GM12878 (cell line): ENCODE results near the gene UNC45A. TPM values are rescaled to one million over a fixed set of nuclear protein-coding genes. Genes with fewer than 3 reads are reported as not detected.

ENCODE experiments used
- CBX5 ChIP-seq: sonication (generic); IDR thresholded peaks from 2 replicates; pipeline ENCODE4 v1.6.1; 2016; ENCODE audit warnings: low read depth, moderate library complexity, mild to moderate bottlenecking, inconsistent platforms
- ESRRA ChIP-seq: IDR thresholded peaks from 2 replicates; pipeline ENCODE4 v1.6.1; 2012; ENCODE audit warnings: mild to moderate bottlenecking, low read length, improper control_type of control experiment
- ETV6 ChIP-seq, 2 experiments: fragments of 450-650 bp in 1 of 2; IDR thresholded peaks in 1 of 2; conservative IDR thresholded peaks in 1 of 2; 2 replicates each; pipeline ENCODE4 v1.6.1; 2014; ENCODE audit warnings: antibody characterized with exemption in 1 of 2, borderline replicate concordance in 1 of 2, low read depth in 1 of 2, mild to moderate bottlenecking in 1 of 2, moderate library complexity in 1 of 2
- EZH2 ChIP-seq: IDR thresholded peaks from 2 replicates; pipeline ENCODE4 v1.6.1; 2012; ENCODE audit warnings: low read depth, mild to moderate bottlenecking, control low read depth, inconsistent platforms, low read length, borderline replicate concordance; ENCODE audit not compliant: control insufficient read depth
- FOXM1 ChIP-seq: IDR thresholded peaks from 2 replicates; pipeline ENCODE4 v1.6.1; 2012; ENCODE audit warnings: low read depth, mild to moderate bottlenecking, inconsistent platforms, low read length, moderate library complexity
- IKZF1 ChIP-seq: fragments of 450-650 bp; conservative IDR thresholded peaks from 2 replicates; pipeline ENCODE4 v1.6.1; 2017; ENCODE audit warnings: antibody characterized with exemption, mild to moderate bottlenecking
- MYB ChIP-seq: fragments of 150-350 bp; IDR thresholded peaks from 2 replicates; pipeline ENCODE4 v1.6.1; 2014; ENCODE audit warnings: mild to moderate bottlenecking, low read depth, low read length, borderline replicate concordance
- NBN ChIP-seq: fragments of 450-650 bp; IDR thresholded peaks from 2 replicates; pipeline ENCODE4 v1.6.1; 2016
- NR2C1 ChIP-seq: fragments of 450-650 bp; IDR thresholded peaks from 2 replicates; pipeline ENCODE4 v1.6.1; 2017; ENCODE audit warnings: antibody characterized with exemption, mild to moderate bottlenecking, moderate library complexity
- NR2C2 ChIP-seq: IDR thresholded peaks from 2 replicates; pipeline ENCODE4 v1.6.1; 2011; ENCODE audit warnings: borderline replicate concordance, low read depth; ENCODE audit not compliant: control insufficient read depth, insufficient read length
- PML ChIP-seq: IDR thresholded peaks from 2 replicates; pipeline ENCODE4 v1.6.1; 2012; ENCODE audit warnings: low read length, inconsistent platforms
- POLR2AphosphoS5 ChIP-seq: IDR thresholded peaks from 2 replicates; pipeline ENCODE4 v1.6.1; 2011; ENCODE audit warnings: mild to moderate bottlenecking, low read length, inconsistent platforms
- POU2F2 ChIP-seq: IDR thresholded peaks from 3 replicates; pipeline ENCODE4 v1.6.1; 2011; ENCODE audit warnings: low read depth, mild to moderate bottlenecking, low read length, borderline replicate concordance
- RB1 ChIP-seq: fragments of 450-650 bp; formaldehyde crosslinking; IDR thresholded peaks from 2 replicates; pipeline ENCODE4 v1.6.1; 2017; ENCODE audit warnings: mild to moderate bottlenecking, borderline replicate concordance
- SIX5 ChIP-seq: IDR thresholded peaks from 2 replicates; pipeline ENCODE4 v1.6.1; 2011; ENCODE audit warnings: mild to moderate bottlenecking, low read depth, low read length, moderate library complexity; ENCODE audit not compliant: severe bottlenecking
- SMAD5 ChIP-seq: IDR thresholded peaks from 2 replicates; pipeline ENCODE4 v1.6.1; 2016; ENCODE audit warnings: antibody characterized with exemption, low read depth
- SMARCA5 ChIP-seq: fragments of 450-650 bp; IDR thresholded peaks from 2 replicates; pipeline ENCODE4 v1.6.1; 2017; ENCODE audit warnings: mild to moderate bottlenecking
- SREBF1 ChIP-seq: IDR thresholded peaks from 2 replicates; pipeline ENCODE4 v1.6.1; 2012; ENCODE audit warnings: mild to moderate bottlenecking, low read length
- SREBF2 ChIP-seq: IDR thresholded peaks from 2 replicates; pipeline ENCODE4 v1.6.1; 2012; ENCODE audit warnings: mild to moderate bottlenecking, low read length
- TCF12 ChIP-seq: IDR thresholded peaks from 2 replicates; pipeline ENCODE4 v1.6.1; 2011; ENCODE audit warnings: low read depth, mild to moderate bottlenecking, low read length
- USF1 ChIP-seq: IDR thresholded peaks from 2 replicates; pipeline ENCODE4 v1.6.1; 2011; ENCODE audit warnings: borderline replicate concordance, low read depth, mild to moderate bottlenecking, moderate library complexity, mixed read lengths, low read length; ENCODE audit not compliant: insufficient read depth; ENCODE audit errors: extremely low read length
- ZNF274 ChIP-seq: IDR thresholded peaks from one replicate; pipeline ENCODE4 v1.8.0; 2011; ENCODE audit not compliant: insufficient read length, insufficient read depth
- polyA plus RNA-seq, 11 experiments: library from polyadenylated mRNA; depleted of rRNA in 4 of 11; unstranded in 6 of 11; stranded (reverse) in 5 of 11; fragments of >200 nt; fragmentation: Nextera tagmentation in 4 of 11; fragmentation: Illumina TruSeq in 1 of 11; extraction: Ambion mirVana in 4 of 11; extraction: Trizol in 1 of 11; gene quantifications; 1 replicate in 1 of 11; 2 replicates in 10 of 11; pipeline versions ENCODE4 v1.2.1 to v1.2.3, GENCODE V29; 2011 to 2016; ENCODE audit warnings: inconsistent platforms in 2 of 11, missing spikeins in 2 of 11, low read depth in 1 of 11
- total RNA-seq, 4 experiments: library from RNA; depleted of rRNA in 3 of 4; stranded (reverse); fragments of >200 nt in 3 of 4; fragmentation: Illumina TruSeq in 1 of 4; extraction: Trizol in 1 of 4; gene quantifications; 2 replicates each; pipeline versions ENCODE4 v1.2.1 to v1.2.3, GENCODE V29; 2013 to 2021
- TF ChIP-seq, protein P1 (sequence below): IDR thresholded peaks from 2 replicates; pipeline ENCODE4 v1.6.1; 2011; ENCODE audit warnings: low read depth, mild to moderate bottlenecking, low read length, moderate library complexity, borderline replicate concordance; ENCODE audit errors: extremely low read depth
- TF ChIP-seq, protein P2 (sequence below): fragments of 450-650 bp; IDR thresholded peaks from 2 replicates; pipeline ENCODE4 v1.6.1; 2017; ENCODE audit warnings: mild to moderate bottlenecking, moderate library complexity

UNC45A gene
- total and polyA plus RNA-seq, 10 of the 15 experiments (the other 5 are each of a cell fraction or from before 2014, with no cell fraction given), result 10.3 to 57.8 (median 40.5) TPM

DNA sequence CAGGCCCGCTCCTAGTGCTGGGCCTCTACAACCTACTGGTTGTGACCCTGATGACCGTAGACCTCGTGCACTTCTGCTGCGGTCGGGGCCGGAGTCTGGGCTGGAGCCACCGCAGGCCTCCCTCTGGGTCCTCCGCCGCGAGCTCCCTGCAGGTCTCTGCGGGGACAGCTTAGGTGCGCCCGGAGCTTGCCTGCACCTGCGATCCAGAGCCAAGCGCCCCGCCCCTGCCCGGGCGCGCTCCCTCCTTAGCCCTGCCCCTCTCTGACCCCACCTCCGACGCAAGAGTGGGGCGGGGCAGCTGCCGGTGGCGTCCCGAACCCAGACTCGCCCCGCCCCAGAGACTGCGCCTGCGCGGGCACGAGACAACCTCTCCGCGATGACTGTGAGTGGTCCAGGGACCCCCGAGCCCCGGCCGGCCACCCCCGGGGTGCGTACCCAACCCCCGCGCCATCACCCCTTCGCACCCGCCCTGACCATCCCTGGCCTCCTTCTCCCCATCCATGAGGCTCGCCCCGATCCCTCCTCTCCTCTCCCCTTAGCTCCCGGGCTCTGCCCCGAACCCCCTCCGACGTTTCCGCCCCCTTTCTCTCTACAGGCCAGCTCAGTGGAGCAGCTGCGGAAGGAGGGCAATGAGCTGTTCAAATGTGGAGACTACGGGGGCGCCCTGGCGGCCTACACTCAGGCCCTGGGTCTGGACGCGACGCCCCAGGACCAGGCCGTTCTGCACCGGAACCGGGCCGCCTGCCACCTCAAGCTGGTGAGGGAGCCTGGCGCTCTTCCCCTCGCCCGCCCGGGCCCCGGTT is at the start of gene UNC45A (continued):
- TF ChIP-seq, protein P1, sequence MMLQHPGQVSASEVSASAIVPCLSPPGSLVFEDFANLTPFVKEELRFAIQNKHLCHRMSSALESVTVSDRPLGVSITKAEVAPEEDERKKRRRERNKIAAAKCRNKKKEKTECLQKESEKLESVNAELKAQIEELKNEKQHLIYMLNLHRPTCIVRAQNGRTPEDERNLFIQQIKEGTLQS, result no peak
- TF ChIP-seq MYB, result no peak
- TF ChIP-seq CBX5, result no peak
- no peak for TF ChIP-seq POLR2AphosphoS5
- no peak for TF ChIP-seq NR2C1
- TF ChIP-seq, protein P2, sequence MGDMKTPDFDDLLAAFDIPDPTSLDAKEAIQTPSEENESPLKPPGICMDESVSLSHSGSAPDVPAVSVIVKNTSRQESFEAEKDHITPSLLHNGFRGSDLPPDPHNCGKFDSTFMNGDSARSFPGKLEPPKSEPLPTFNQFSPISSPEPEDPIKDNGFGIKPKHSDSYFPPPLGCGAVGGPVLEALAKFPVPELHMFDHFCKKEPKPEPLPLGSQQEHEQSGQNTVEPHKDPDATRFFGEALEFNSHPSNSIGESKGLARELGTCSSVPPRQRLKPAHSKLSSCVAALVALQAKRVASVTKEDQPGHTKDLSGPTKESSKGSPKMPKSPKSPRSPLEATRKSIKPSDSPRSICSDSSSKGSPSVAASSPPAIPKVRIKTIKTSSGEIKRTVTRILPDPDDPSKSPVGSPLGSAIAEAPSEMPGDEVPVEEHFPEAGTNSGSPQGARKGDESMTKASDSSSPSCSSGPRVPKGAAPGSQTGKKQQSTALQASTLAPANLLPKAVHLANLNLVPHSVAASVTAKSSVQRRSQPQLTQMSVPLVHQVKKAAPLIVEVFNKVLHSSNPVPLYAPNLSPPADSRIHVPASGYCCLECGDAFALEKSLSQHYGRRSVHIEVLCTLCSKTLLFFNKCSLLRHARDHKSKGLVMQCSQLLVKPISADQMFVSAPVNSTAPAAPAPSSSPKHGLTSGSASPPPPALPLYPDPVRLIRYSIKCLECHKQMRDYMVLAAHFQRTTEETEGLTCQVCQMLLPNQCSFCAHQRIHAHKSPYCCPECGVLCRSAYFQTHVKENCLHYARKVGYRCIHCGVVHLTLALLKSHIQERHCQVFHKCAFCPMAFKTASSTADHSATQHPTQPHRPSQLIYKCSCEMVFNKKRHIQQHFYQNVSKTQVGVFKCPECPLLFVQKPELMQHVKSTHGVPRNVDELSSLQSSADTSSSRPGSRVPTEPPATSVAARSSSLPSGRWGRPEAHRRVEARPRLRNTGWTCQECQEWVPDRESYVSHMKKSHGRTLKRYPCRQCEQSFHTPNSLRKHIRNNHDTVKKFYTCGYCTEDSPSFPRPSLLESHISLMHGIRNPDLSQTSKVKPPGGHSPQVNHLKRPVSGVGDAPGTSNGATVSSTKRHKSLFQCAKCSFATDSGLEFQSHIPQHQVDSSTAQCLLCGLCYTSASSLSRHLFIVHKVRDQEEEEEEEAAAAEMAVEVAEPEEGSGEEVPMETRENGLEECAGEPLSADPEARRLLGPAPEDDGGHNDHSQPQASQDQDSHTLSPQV, result no peak
- 0 out of 2 replicates have a peak, but pooled peaks have one; percentile 31 for TF ChIP-seq TCF12
- TF ChIP-seq SIX5, result no peak
- no peak for TF ChIP-seq EZH2
- no peak for TF ChIP-seq FOXM1
- TF ChIP-seq IKZF1, result 0 out of 2 replicates have a peak, but pooled peaks have one; percentile 28
- TF ChIP-seq SREBF2, result no peak
- no peak for TF ChIP-seq ESRRA
- TF ChIP-seq SREBF1, result no peak
- TF ChIP-seq PML, result no peak
- no peak; the same call in 1 of the 2 replicates for TF ChIP-seq SMARCA5
- no peak for TF ChIP-seq USF1
- 0 out of 2 replicates have a peak, but pooled peaks have one; percentile 34 for TF ChIP-seq RB1
- TF ChIP-seq NBN, result peak; percentile 72; the same call in 1 of the 2 replicates
- no peak for TF ChIP-seq ETV6 (conservative IDR thresholded peaks at IDR 0.05 in 1 of 2, IDR thresholded peaks at IDR 0.05 in 1 of 2; ENCODE audit: borderline replicate concordance in 1 of 2, low read depth in 1 of 2)
- no peak for TF ChIP-seq POU2F2
- TF ChIP-seq SMAD5, result no peak
- no peak for TF ChIP-seq NR2C2
- no peak for TF ChIP-seq ZNF274
